Measurements from ENCODE around the gene SMYD3.

Gene SMYD3

GRCh38 chr1:245963649-245964048 is 543.4 kb downstream of the SMYD3 start:
- ChIA-PET POLR2A (no interaction called here), CTCF (interaction anchor here (0.7 kb wide), 1 partner anchor 9 kb away, joined by 4 read pairs; no protein-coding TSS in a partner anchor)
- Histone ChIP-seq H3K9me3 (ENCODE audit: control insufficient read depth, insufficient read depth, low read depth, low read length) (no peaks in the 10 kb centered on the region), H3K4me3 (ENCODE audit: low read depth, low read length) (no peak overlapping the region), H3K4me1 (ENCODE audit: control insufficient read depth, insufficient read depth, low read length) (no peaks in the 10 kb centered on the region), H3K27ac (ENCODE audit: extremely low read depth, low read depth, low read length) (no peak overlapping the region), H3K36me3 (ENCODE audit: control insufficient read depth in 2 of 2, insufficient read depth in 1 of 2, low read length in 2 of 2) (no peaks in the 10 kb centered on the region)
- TF ChIP-seq GFI1B (tag by site-specific recombination; IDR thresholded peaks at IDR 0.05) (no peak), ZNF776 (tag by site-specific recombination; IDR thresholded peaks at IDR 0.05; ENCODE audit: borderline replicate concordance) (no peak), ZNF544 (tag by site-specific recombination; IDR thresholded peaks at IDR 0.05) (no peak), ZNF707 (tag by site-specific recombination; IDR thresholded peaks at IDR 0.05) (no peak), ZXDB (tag by site-specific recombination; IDR thresholded peaks at IDR 0.05) (no peak), ZSCAN5A (tag by site-specific recombination; IDR thresholded peaks at IDR 0.05) (no peak), ZNF830 (tag by site-specific recombination; IDR thresholded peaks at IDR 0.05; ENCODE audit: low read depth) (no peak), ZNF324 (tag by site-specific recombination; IDR thresholded peaks at IDR 0.05) (no peak), INSM2 (tag by site-specific recombination; IDR thresholded peaks at IDR 0.05) (no peak), HOXA7 (CRISPR knock-in tag; IDR thresholded peaks at IDR 0.05; ENCODE audit: borderline replicate concordance) (no peak), KLF8 (tag by site-specific recombination; IDR thresholded peaks at IDR 0.05) (no peak), ZNF214 (tag by site-specific recombination; IDR thresholded peaks at IDR 0.05; ENCODE audit: borderline replicate concordance) (no peak), ZEB2 (tag by site-specific recombination; IDR thresholded peaks at IDR 0.05) (no peak), CTCF (tag by site-specific recombination; IDR thresholded peaks at IDR 0.05) (no peak), ZNF76 (tag by site-specific recombination; IDR thresholded peaks at IDR 0.05; ENCODE audit: borderline replicate concordance, low read depth) (no peak), ZNF221 (tag by site-specific recombination; IDR thresholded peaks at IDR 0.05; ENCODE audit: borderline replicate concordance) (no peak)

GRCh38 chr1:245962453-245962852 is 544.6 kb downstream of the SMYD3 start:
- no peaks in the 10 kb centered on the region for H3K36me3 ChIP-seq (ENCODE audit: control insufficient read depth in 2 of 2, insufficient read depth in 1 of 2, low read length in 2 of 2)
- ChIA-PET CTCF (no interaction called here), POLR2A (no interaction called here)
- H3K9me3 ChIP-seq (ENCODE audit: control insufficient read depth, insufficient read depth, low read depth, low read length), result no peaks in the 10 kb centered on the region
- no peak overlapping the region for H3K4me3 ChIP-seq (ENCODE audit: low read depth, low read length)
- no peaks in the 10 kb centered on the region for H3K4me1 ChIP-seq (ENCODE audit: control insufficient read depth, insufficient read depth, low read length)
- TF ChIP-seq ZNF521 (tag by site-specific recombination; IDR thresholded peaks at IDR 0.05) (no peak), ZBTB17 (tag by site-specific recombination; IDR thresholded peaks at IDR 0.05) (no peak), ZNF214 (tag by site-specific recombination; IDR thresholded peaks at IDR 0.05; ENCODE audit: borderline replicate concordance) (no peak), ZNF610 (tag by site-specific recombination; IDR thresholded peaks at IDR 0.05; ENCODE audit: borderline replicate concordance) (no peak), SP3 (tag by site-specific recombination; IDR thresholded peaks at IDR 0.05) (no peak), ZNF2 (tag by site-specific recombination; IDR thresholded peaks at IDR 0.05) (no peak), ZNF37A (tag by site-specific recombination; IDR thresholded peaks at IDR 0.05) (no peak), ZNF202 (tag by site-specific recombination; IDR thresholded peaks at IDR 0.05; ENCODE audit: borderline replicate concordance) (no peak), ZNF16 (tag by site-specific recombination; IDR thresholded peaks at IDR 0.05; ENCODE audit: low read depth) (no peak), KLF9 (tag by site-specific recombination; IDR thresholded peaks at IDR 0.05; ENCODE audit: low read depth) (no peak), ZBTB21 (tag by site-specific recombination; IDR thresholded peaks at IDR 0.05) (no peak)
- no peak overlapping the region for H3K27ac ChIP-seq (ENCODE audit: extremely low read depth, low read depth, low read length)
